Lung (tissue), 12 donors: ENCODE results near the gene OR5AU1. TPM values are rescaled to one million over a fixed set of nuclear protein-coding genes. Genes with fewer than 3 reads are reported as not detected.

Source experiments
- ATAC-seq: fragments of 200-7000 bp; cut with Tn5 transposase; one replicate; pipeline ENCODE4 v1.9.1; 2020; ENCODE audit warnings: moderate number of reproducible peaks; ENCODE audit not compliant: insufficient read depth, low FRiP score
- DNase-seq, 3 donors: peaks; one replicate each; pipeline ENCODE4 v3.0.0-alpha.2; 2013 to 2017
- H3K27ac ChIP-seq, 2 donors: one replicate each; pipeline ENCODE4 v1.5.1; 2013; ENCODE audit warnings: mild to moderate bottlenecking in 2 of 2, moderate library complexity in 2 of 2, control low read depth in 1 of 2, inconsistent platforms in 1 of 2, low read depth in 1 of 2, low read length in 1 of 2
- H3K27me3 ChIP-seq, 3 donors: one replicate each; pipeline ENCODE4 v1.5.1; 2013; ENCODE audit warnings: low read length in 2 of 3; ENCODE audit not compliant: control insufficient read depth in 3 of 3, insufficient read depth in 3 of 3
- H3K36me3 ChIP-seq, 4 donors: one replicate each; pipeline ENCODE4 v1.5.1; 2013; ENCODE audit warnings: low read length in 4 of 4, mild to moderate bottlenecking in 1 of 4, moderate library complexity in 1 of 4; ENCODE audit not compliant: control insufficient read depth in 4 of 4, insufficient read depth in 4 of 4
- H3K4me1 ChIP-seq, 5 donors: one replicate each; pipeline ENCODE4 v1.5.1; 2013; ENCODE audit warnings: low read length in 5 of 5, mild to moderate bottlenecking in 2 of 5, moderate library complexity in 1 of 5; ENCODE audit not compliant: control insufficient read depth in 5 of 5, insufficient read depth in 5 of 5
- H3K4me3 ChIP-seq: one replicate; pipeline ENCODE4 v1.5.1; 2013; ENCODE audit warnings: mild to moderate bottlenecking, control low read depth, moderate library complexity
- H3K9ac ChIP-seq, 2 donors: one replicate each; pipeline ENCODE4 v1.5.1; 2013; ENCODE audit warnings: low read length in 2 of 2, control low read depth in 1 of 2; ENCODE audit not compliant: insufficient read depth in 1 of 2
- H3K9me3 ChIP-seq, 4 donors: one replicate each; pipeline ENCODE4 v1.5.1; 2013; ENCODE audit warnings: low read length in 3 of 4, mild to moderate bottlenecking in 1 of 4, moderate library complexity in 1 of 4; ENCODE audit not compliant: control insufficient read depth in 4 of 4, insufficient read depth in 3 of 4
- CTCF ChIP-seq: IDR thresholded peaks from 2 replicates; pipeline ENCODE4 v1.5.1; 2012; ENCODE audit warnings: mild to moderate bottlenecking; ENCODE audit errors: control extremely low read depth, extremely low read depth
- WGBS, 2 donors: extraction: QIAGEN DNeasy Blood & Tissue Kit; methylation state at CpG; one replicate each; pipeline ENCODE4 v1.1.7; 2013; 5-methylcytosine and 5-hydroxymethylcytosine counted together
- polyA plus RNA-seq, 2 donors: library from polyadenylated mRNA; stranded (reverse); fragments of 200-250 nt; gene quantifications; one replicate each; pipeline ENCODE4 v1.2.1, GENCODE V29; 2013
- total RNA-seq, 2 donors: library from RNA; depleted of rRNA in 1 of 2; stranded (reverse); fragments of >200 nt in 1 of 2; gene quantifications; one replicate each; pipeline ENCODE4 v1.2.1, GENCODE V29; 2014 to 2021
- donor health status: control.
- donor health status: control.
- donor health status: Bipolar disorder and iron deficiency.
- donor health status: healthy.
- donor health status: DM: yes; HTN: yes; CAD: no.

Gene OR5AU1
- total and polyA plus RNA-seq, 4 donors = not detected

GRCh38 chr14:21149641-21150367, 6.1 kb downstream of the OR5AU1 start:
- Histone ChIP-seq H3K4me1 (no peaks in the 10 kb centered on the region), H3K9ac (no peak overlapping the region), H3K27ac (no peak overlapping the region), H3K27me3 (no peaks in the 10 kb centered on the region), H3K36me3 (no peaks in the 10 kb centered on the region), H3K9me3 (peaks cover 0 to 3% (median 0%) of the 10 kb centered on the region in 4 donors), H3K4me3 (no peak overlapping the region)
- ATAC-seq (no peak), DNase-seq (no peak)
- no peak for TF ChIP-seq CTCF
- WGBS, 2 donors = 85 to 96% methylated on average over 4 of the region's 4 CpGs

GRCh38 chr14:21145437-21145836, 10.4 kb downstream of the OR5AU1 start:
- Histone ChIP-seq H3K36me3 (no peaks in the 10 kb centered on the region), H3K9ac (no peak overlapping the region), H3K27ac (no peak overlapping the region), H3K9me3 (peaks cover 0 to 3% (median 0%) of the 10 kb centered on the region in 4 donors), H3K4me1 (no peaks in the 10 kb centered on the region), H3K4me3 (no peak overlapping the region), H3K27me3 (no peaks in the 10 kb centered on the region)
- DNase-seq (no peak), ATAC-seq (no peak)
- no peak for TF ChIP-seq CTCF

- no peaks in the 10 kb centered on the region for H3K36me3 ChIP-seq
- 93 to 95% methylated on average over 1 of the region's 1 CpG for WGBS, 2 donors
- H3K27me3 ChIP-seq = no peaks in the 10 kb centered on the region
- no peak overlapping the region for H3K4me3 ChIP-seq
- H3K27ac ChIP-seq = no peak overlapping the region
- H3K9ac ChIP-seq = no peak overlapping the region
- DNase-seq = no peak
- TF ChIP-seq CTCF = no peak
- no peak for ATAC-seq
- H3K9me3 ChIP-seq = no peaks in the 10 kb centered on the region
- no peaks in the 10 kb centered on the region for H3K4me1 ChIP-seq
These were observed 13.5 kb downstream of the OR5AU1 start for GRCh38 chr14:21142357-21142756.

GRCh38 chr14:21136024-21136423, 19.8 kb downstream of the OR5AU1 start:
- peak in 2 of 3 donors; percentile 3 to 7 for DNase-seq
- H3K4me1 ChIP-seq = no peaks in the 10 kb centered on the region
- no peaks in the 10 kb centered on the region for H3K27me3 ChIP-seq
- ATAC-seq = no peak
- H3K36me3 ChIP-seq = no peaks in the 10 kb centered on the region
- no peaks in the 10 kb centered on the region for H3K9me3 ChIP-seq
- no peak overlapping the region for H3K9ac ChIP-seq
- no peak overlapping the region for H3K4me3 ChIP-seq
- 13 to 23% methylated on average over 1 of the region's 1 CpG for WGBS, 2 donors
- TF ChIP-seq CTCF = peak; percentile 25
- no peak overlapping the region for H3K27ac ChIP-seq
